Measurements from ENCODE around the gene POPDC3.

DNA sequence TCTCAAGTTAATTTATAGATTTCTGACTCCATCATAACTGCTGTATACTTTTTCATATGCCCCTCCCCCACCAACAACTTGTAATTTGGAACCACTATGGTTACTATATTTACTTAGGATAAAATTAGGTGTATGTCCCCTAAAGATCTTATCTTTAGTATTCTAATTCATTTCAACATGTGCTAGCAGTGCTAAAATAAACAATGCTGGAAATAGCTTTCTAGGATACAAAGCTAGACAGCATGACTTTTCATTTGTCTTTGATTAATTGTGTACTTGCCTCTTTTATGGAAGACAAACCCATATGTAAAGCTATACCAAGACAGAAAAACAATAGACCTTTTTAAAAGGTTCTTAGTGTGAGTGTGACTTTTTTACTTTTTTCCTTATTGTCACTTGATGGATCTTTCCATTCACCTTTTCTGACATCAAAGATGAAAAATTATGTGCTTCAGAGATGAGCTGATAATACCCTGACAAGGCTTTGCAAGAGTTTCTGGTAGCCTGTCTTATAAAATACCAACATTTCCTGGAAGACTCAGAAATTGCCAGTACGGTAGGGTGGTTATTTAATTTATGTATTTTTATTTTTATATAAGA is 31.2 kb upstream of the POPDC3 start:
- TF ChIP-seq, protein P1, sequence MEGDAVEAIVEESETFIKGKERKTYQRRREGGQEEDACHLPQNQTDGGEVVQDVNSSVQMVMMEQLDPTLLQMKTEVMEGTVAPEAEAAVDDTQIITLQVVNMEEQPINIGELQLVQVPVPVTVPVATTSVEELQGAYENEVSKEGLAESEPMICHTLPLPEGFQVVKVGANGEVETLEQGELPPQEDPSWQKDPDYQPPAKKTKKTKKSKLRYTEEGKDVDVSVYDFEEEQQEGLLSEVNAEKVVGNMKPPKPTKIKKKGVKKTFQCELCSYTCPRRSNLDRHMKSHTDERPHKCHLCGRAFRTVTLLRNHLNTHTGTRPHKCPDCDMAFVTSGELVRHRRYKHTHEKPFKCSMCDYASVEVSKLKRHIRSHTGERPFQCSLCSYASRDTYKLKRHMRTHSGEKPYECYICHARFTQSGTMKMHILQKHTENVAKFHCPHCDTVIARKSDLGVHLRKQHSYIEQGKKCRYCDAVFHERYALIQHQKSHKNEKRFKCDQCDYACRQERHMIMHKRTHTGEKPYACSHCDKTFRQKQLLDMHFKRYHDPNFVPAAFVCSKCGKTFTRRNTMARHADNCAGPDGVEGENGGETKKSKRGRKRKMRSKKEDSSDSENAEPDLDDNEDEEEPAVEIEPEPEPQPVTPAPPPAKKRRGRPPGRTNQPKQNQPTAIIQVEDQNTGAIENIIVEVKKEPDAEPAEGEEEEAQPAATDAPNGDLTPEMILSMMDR (IDR thresholded peaks at IDR 0.05; ENCODE audit: borderline replicate concordance, extremely low read depth, low read length, poor library complexity, severe bottlenecking), result no peak
- TF ChIP-seq EZH2 (IDR thresholded peaks at IDR 0.05; ENCODE audit: borderline replicate concordance, low read depth, low read length, severe bottlenecking), result no peak
